Vagina (tissue), 2 donors: Measurements from ENCODE around the gene TLR5. TPM values are rescaled to one million over a fixed set of nuclear protein-coding genes. Genes with fewer than 3 reads are reported as not detected.

Source experiments
- DNase-seq, 2 donors: peaks; one replicate each; pipeline ENCODE4 v3.0.0-alpha.2; 2017; ENCODE audit errors: extremely low spot score in 2 of 2
- H3K27ac ChIP-seq: fragments of 200-600 bp; sonication (generic); one replicate; pipeline ENCODE4 v1.5.1; 2019
- H3K27me3 ChIP-seq: fragments of 200-600 bp; sonication (generic); one replicate; pipeline ENCODE4 v1.5.1; 2019
- H3K36me3 ChIP-seq, 2 donors: fragments of 200-600 bp; sonication (generic); one replicate each; pipeline ENCODE4 v1.5.1; 2017 to 2019
- H3K4me1 ChIP-seq: fragments of 200-600 bp; sonication (generic); one replicate; pipeline ENCODE4 v1.5.1; 2019
- H3K4me3 ChIP-seq, 2 donors: fragments of 200-600 bp; sonication (generic); 1 replicate in 1 of 2; 2 replicates in 1 of 2; pipeline ENCODE4 v1.5.1; 2016 to 2019
- H3K9me3 ChIP-seq: fragments of 200-600 bp; sonication (generic); one replicate; pipeline ENCODE4 v1.5.1; 2019
- POLR2A ChIP-seq, 2 donors: fragments of 450-650 bp; IDR thresholded peaks; one replicate each; pipeline ENCODE4 v1.6.1; 2017; ENCODE audit warnings: antibody characterized with exemption in 2 of 2, mild to moderate bottlenecking in 2 of 2, moderate library complexity in 2 of 2
- POLR2AphosphoS5 ChIP-seq, 2 donors: sonication (generic); formaldehyde crosslinking; IDR thresholded peaks; one replicate each; pipeline ENCODE4 v1.9.0; 2017; ENCODE audit warnings: antibody characterized with exemption in 2 of 2, mild to moderate bottlenecking in 2 of 2, low read depth in 1 of 2; ENCODE audit not compliant: insufficient read depth in 1 of 2
- intact Hi-C: fragments of 100-400 bp; cut with DNase I; formaldehyde crosslinking; loops from one replicate; pipeline ENCODE4 v1.15.1; 2023
- total RNA-seq: library from RNA; depleted of rRNA; stranded (reverse); fragments of >200 nt; gene quantifications from one replicate; pipeline ENCODE4 v1.2.3, GENCODE V29; 2016
- TF ChIP-seq, protein P1 (sequence below), 3 experiments: fragments of 450-650 bp in 2 of 3; fragments of 200-600 bp in 1 of 3; sonication (generic) in 1 of 3; IDR thresholded peaks; one replicate each; pipeline ENCODE4 v1.5.1; 2017 to 2019; ENCODE audit warnings: antibody characterized with exemption in 3 of 3, mild to moderate bottlenecking in 2 of 3, moderate library complexity in 2 of 3

The TLR5 gene
- total RNA-seq, 1 donor from 2014 or later = 15.2 TPM

- H3K27ac ChIP-seq = no peak overlapping the region
- intact Hi-C loops = loop anchor here (10.0 kb wide), 1 partner anchor 432 kb away; no protein-coding TSS in a partner anchor
- no peak for DNase-seq
Observed at GRCh38 chr1:223076362-223076761, 66.7 kb downstream of the TLR5 start.

GRCh38 chr1:223075834-223076233 is 67.2 kb downstream of the TLR5 start:
- intact Hi-C loops = loop anchor here (10.0 kb wide), 1 partner anchor 431 kb away; no protein-coding TSS in a partner anchor
- Histone ChIP-seq H3K9me3 (no peaks in the 10 kb centered on the region), H3K27me3 (no peaks in the 10 kb centered on the region), H3K4me3 (no peak overlapping the region), H3K27ac (no peak overlapping the region), H3K36me3 (no peaks in the 10 kb centered on the region), H3K4me1 (peaks cover 13% of the 10 kb centered on the region)
- DNase-seq = no peak
- TF ChIP-seq, protein P1, sequence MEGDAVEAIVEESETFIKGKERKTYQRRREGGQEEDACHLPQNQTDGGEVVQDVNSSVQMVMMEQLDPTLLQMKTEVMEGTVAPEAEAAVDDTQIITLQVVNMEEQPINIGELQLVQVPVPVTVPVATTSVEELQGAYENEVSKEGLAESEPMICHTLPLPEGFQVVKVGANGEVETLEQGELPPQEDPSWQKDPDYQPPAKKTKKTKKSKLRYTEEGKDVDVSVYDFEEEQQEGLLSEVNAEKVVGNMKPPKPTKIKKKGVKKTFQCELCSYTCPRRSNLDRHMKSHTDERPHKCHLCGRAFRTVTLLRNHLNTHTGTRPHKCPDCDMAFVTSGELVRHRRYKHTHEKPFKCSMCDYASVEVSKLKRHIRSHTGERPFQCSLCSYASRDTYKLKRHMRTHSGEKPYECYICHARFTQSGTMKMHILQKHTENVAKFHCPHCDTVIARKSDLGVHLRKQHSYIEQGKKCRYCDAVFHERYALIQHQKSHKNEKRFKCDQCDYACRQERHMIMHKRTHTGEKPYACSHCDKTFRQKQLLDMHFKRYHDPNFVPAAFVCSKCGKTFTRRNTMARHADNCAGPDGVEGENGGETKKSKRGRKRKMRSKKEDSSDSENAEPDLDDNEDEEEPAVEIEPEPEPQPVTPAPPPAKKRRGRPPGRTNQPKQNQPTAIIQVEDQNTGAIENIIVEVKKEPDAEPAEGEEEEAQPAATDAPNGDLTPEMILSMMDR (IDR thresholded peaks at IDR 0.05) = no peak
- TF ChIP-seq POLR2A (IDR thresholded peaks at IDR 0.05) (no peak), POLR2AphosphoS5 (IDR thresholded peaks at IDR 0.05; ENCODE audit: insufficient read depth in 1 of 2, low read depth in 1 of 2) (no peak)

More at GRCh38 chr1:223076362-223076761, 66.7 kb downstream of the TLR5 start:
- Histone ChIP-seq H3K36me3 (no peaks in the 10 kb centered on the region), H3K4me3 (no peak overlapping the region), H3K9me3 (no peaks in the 10 kb centered on the region), H3K4me1 (peaks cover 13% of the 10 kb centered on the region), H3K27me3 (no peaks in the 10 kb centered on the region)
- TF ChIP-seq, protein P1 (IDR thresholded peaks at IDR 0.05) = no peak
- no peak for TF ChIP-seq POLR2A (IDR thresholded peaks at IDR 0.05)
- no peak for TF ChIP-seq POLR2AphosphoS5 (IDR thresholded peaks at IDR 0.05; ENCODE audit: insufficient read depth in 1 of 2, low read depth in 1 of 2)

DNA sequence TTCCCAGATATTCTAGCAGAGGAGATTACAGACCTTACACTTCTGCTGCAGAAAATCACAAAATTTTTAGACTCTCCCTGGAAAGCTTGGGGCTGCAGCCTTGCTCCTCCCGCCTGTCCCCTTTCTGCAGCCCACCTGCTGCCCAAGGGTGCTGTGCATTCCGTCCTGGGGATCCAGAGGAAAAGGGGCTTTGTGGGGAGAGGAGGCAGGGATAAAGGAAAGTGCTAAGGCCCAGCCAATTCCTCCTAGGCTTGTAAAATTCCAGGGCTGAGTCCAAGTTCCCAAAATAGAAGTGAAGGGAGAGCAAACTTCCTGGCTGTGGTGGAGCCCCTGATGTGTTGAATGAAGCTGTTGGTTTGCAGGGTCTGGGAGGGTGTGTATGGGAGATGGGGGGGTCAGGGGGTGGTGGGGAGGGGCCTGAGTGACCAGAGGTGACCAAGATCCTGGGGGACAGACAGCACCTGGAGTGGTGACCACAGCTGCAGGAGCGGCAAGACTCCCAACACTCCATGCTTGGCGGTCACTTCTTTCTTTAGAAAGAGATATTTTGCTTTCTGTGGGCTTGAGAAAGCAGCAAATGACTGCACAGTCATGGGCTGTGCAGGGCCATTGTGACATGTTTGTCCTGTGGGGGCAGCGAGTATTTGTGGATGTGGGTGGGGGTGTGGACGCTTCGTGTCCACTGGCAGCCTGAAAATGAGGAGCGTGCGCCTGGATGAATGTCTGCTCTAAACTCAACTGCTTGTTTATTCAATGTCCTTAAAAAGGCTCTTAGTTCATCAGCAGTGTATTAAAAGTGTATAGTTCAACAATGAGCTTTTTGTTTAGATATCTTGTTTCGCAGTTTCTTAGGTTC is 68.4 kb downstream of the TLR5 start:
- no peaks in the 10 kb centered on the region for H3K27me3 ChIP-seq
- H3K9me3 ChIP-seq = no peaks in the 10 kb centered on the region
- TF ChIP-seq POLR2AphosphoS5 (IDR thresholded peaks at IDR 0.05; ENCODE audit: insufficient read depth in 1 of 2, low read depth in 1 of 2) (no peak), POLR2A (IDR thresholded peaks at IDR 0.05) (no peak)
- TF ChIP-seq, protein P1 (IDR thresholded peaks at IDR 0.05) = no peak
- no peaks in the 10 kb centered on the region for H3K36me3 ChIP-seq
- H3K4me3 ChIP-seq = peak overlapping the region in 1 of 2 donors; percentile 28
- peaks cover 13% of the 10 kb centered on the region for H3K4me1 ChIP-seq
- intact Hi-C loops = loop anchor here (10.0 kb wide), 1 partner anchor 430 kb away; no protein-coding TSS in a partner anchor
- H3K27ac ChIP-seq = peak overlapping the region; percentile 45
- no peak for DNase-seq

DNA sequence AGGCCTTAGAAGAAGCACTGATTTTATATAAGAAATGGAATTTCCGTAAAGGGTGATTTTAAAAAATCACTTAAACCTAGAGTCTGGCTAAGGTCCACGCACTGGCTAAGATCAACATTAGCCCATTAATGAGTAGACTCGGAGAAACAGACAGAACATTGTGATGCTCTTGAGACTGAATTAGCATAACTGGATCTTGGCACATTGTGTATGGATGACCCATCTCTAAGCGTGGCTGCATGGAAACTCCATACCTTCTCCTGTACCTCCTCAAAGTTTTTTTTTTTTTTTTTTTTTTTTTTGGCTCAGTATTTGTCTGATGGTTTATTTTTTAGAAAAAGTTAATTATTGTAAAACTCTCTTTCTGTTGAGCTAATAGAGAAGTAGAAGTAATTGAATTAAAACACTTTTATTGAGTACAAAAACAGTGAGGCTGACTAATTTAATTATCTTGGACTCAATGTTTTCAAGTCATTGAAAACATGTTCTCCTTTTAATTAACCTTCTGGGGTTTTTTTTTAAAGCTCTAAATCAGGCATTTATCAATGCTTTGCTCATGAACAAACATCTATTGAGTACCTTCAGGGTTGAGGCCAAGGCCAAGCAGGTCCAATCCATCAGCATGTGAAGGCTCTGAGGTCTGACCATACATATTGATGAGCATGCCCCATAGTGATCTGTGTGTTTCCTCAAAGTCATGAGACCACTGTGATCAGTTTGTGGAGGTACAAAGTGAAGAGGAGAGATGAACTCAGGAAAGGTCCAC is 74.0 kb downstream of the TLR5 start:
- no peaks in the 10 kb centered on the region for H3K27me3 ChIP-seq
- H3K36me3 ChIP-seq = no peaks in the 10 kb centered on the region
- DNase-seq = no peak
- no peak overlapping the region for H3K27ac ChIP-seq
- H3K4me1 ChIP-seq = peaks cover under 1% of the 10 kb centered on the region
- no peak overlapping the region for H3K4me3 ChIP-seq
- TF ChIP-seq, protein P1 (IDR thresholded peaks at IDR 0.05) = no peak
- no peak for TF ChIP-seq POLR2A (IDR thresholded peaks at IDR 0.05)
- TF ChIP-seq POLR2AphosphoS5 (IDR thresholded peaks at IDR 0.05; ENCODE audit: insufficient read depth in 1 of 2, low read depth in 1 of 2) = no peak
- intact Hi-C loops = no loop called here
- H3K9me3 ChIP-seq = no peaks in the 10 kb centered on the region
